ENCODE measurements around the gene SCRT2.

DNA sequence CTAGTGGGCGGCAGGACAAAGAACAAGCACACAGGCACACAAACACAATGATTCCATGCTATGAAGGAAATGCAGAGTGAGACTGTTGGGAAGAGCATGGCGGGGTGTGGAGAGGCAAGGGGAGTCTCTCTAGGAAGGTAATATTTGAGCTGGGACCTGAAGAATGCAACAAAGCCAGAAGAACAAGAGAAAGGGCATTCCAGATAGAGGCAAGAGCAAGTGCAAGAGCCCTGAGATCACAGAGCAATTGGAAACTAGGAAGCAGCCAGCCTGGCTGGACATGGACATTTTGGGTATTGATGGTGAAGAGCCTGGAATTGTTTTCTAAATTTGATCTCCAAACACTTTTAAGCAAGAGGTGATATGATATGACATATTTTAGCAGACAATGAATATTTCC lies 38.0 kb downstream of the SCRT2 start:
- TF ChIP-seq, protein P1, sequence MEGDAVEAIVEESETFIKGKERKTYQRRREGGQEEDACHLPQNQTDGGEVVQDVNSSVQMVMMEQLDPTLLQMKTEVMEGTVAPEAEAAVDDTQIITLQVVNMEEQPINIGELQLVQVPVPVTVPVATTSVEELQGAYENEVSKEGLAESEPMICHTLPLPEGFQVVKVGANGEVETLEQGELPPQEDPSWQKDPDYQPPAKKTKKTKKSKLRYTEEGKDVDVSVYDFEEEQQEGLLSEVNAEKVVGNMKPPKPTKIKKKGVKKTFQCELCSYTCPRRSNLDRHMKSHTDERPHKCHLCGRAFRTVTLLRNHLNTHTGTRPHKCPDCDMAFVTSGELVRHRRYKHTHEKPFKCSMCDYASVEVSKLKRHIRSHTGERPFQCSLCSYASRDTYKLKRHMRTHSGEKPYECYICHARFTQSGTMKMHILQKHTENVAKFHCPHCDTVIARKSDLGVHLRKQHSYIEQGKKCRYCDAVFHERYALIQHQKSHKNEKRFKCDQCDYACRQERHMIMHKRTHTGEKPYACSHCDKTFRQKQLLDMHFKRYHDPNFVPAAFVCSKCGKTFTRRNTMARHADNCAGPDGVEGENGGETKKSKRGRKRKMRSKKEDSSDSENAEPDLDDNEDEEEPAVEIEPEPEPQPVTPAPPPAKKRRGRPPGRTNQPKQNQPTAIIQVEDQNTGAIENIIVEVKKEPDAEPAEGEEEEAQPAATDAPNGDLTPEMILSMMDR (conservative IDR thresholded peaks at IDR 0.05 in 1 of 2, IDR thresholded peaks at IDR 0.05 in 1 of 2; ENCODE audit: extremely low read depth in 1 of 2, insufficient read depth in 1 of 2, low read depth in 1 of 2, low read length in 2 of 2) = no peak
- TF ChIP-seq EZH2 (IDR thresholded peaks at IDR 0.05; ENCODE audit: borderline replicate concordance, low read length) = no peak
